ENCODE measurements around the gene TMX2. TPM values are rescaled to one million over a fixed set of nuclear protein-coding genes. Genes with fewer than 3 reads are reported as not detected.
"Not testable (repeated sequence)": the region's sequence is repeated elsewhere in the genome, so short reads cannot be mapped to it uniquely, and the experiment has no call there.

Gene TMX2
- total and polyA plus RNA-seq, 2 donors (not counting 3 experiments of a cell fraction or from before 2014, with no cell fraction given), result 52.7 to 67.7 TPM

DNA sequence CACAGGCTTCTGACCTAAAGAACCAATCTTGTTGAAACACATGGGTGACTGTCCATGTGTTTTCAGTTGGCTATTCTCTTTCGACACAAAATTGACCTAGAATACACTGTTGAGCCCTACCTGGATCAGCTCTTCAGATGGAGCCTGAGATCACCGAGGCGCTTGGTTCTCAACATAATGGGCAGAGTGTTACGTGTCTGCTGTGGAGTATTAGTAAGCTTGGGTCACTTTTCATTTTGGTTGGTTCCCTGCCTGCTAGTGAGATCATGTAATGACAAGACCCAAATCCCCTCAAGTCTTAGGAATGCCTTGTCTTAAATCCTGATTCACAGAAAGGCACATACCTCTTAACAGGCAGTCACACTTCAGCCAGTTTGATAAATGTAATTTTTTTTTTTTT, 9.1 kb upstream of the TMX2 start:
- ChIA-PET POLR2A (no interaction called here), CTCF (interaction anchor here (0.6 to 1.9 kb wide), 6 partner anchors 9 to 366 kb away, joined by 3 to 6 read pairs (median 4); partner anchors contain the start of gene TMX2)
- H3K9me3 ChIP-seq (replicated peaks; ENCODE audit: control insufficient read depth, insufficient read depth, low read length), result no peaks in the 10 kb centered on the region
- no peak overlapping the region for H3K27ac ChIP-seq (ENCODE audit: insufficient read depth, low read depth, low read length)
- dilution Hi-C loops (cut with MboI; ENCODE audit: extremely low pct_ligation_motif_present, low sequenced_read_pairs) (no loop called here), intact Hi-C loops (cut with micrococcal nuclease) (no loop called here)
- no peak for TF ChIP-seq GATA2 (IDR thresholded peaks at IDR 0.05; ENCODE audit: insufficient read depth, insufficient read length, low read depth, low read length)
- no peak for TF ChIP-seq EZH2 (IDR thresholded peaks at IDR 0.05; ENCODE audit: borderline replicate concordance, low read depth, low read length, severe bottlenecking)
- no peak for TF ChIP-seq JUN (IDR thresholded peaks at IDR 0.05; ENCODE audit: borderline replicate concordance, insufficient read depth, insufficient read length, low read depth)
- TF ChIP-seq, protein P1, sequence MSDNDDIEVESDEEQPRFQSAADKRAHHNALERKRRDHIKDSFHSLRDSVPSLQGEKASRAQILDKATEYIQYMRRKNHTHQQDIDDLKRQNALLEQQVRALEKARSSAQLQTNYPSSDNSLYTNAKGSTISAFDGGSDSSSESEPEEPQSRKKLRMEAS (IDR thresholded peaks at IDR 0.05; ENCODE audit: insufficient read depth, insufficient read length), result no peak
- no peak for TF ChIP-seq POLR2A (IDR thresholded peaks at IDR 0.05; ENCODE audit: low read depth, low read length)
- peaks cover 2% of the 10 kb centered on the region for H3K79me2 ChIP-seq (ENCODE audit: control insufficient read depth, insufficient read depth, low read length)
- no peaks in the 10 kb centered on the region for H3K9me1 ChIP-seq (replicated peaks; ENCODE audit: control insufficient read depth, extremely low read depth, insufficient read depth, low read length)
- H3K27me3 ChIP-seq (ENCODE audit: control insufficient read depth in 2 of 2, insufficient read depth in 2 of 2, low read length in 2 of 2), result no peaks in the 10 kb centered on the region
- BruUV-seq (replicated peaks), result no TSS peak
- FAIRE-seq (no peak), DNase-seq (ENCODE audit: low read depth, low spot score) (no peak)
- no peak overlapping the region for H3K4me3 ChIP-seq (replicated peaks in 1 of 3; ENCODE audit: insufficient read depth in 1 of 3, low read depth in 1 of 3, low read length in 3 of 3)
- H3K4me1 ChIP-seq (ENCODE audit: control insufficient read depth, extremely low read depth, insufficient read depth, low read length), result no peaks in the 10 kb centered on the region
- H4K20me1 ChIP-seq (replicated peaks; ENCODE audit: control insufficient read depth, extremely low read depth, insufficient read depth, low read length), result no peaks in the 10 kb centered on the region
- H3K9ac ChIP-seq (replicated peaks; ENCODE audit: extremely low read depth, insufficient read depth, low read length), result no peak overlapping the region
- H2AFZ ChIP-seq (ENCODE audit: low read depth, low read length), result no peak overlapping the region
- H3K4me2 ChIP-seq (ENCODE audit: insufficient read depth, low read length), result no peak overlapping the region
- H3K36me3 ChIP-seq (ENCODE audit: control insufficient read depth in 2 of 2, extremely low read depth in 1 of 2, insufficient read depth in 2 of 2, low read length in 2 of 2), result peaks cover 26 to 34% of the 10 kb centered on the region in 2 experiments

DNA sequence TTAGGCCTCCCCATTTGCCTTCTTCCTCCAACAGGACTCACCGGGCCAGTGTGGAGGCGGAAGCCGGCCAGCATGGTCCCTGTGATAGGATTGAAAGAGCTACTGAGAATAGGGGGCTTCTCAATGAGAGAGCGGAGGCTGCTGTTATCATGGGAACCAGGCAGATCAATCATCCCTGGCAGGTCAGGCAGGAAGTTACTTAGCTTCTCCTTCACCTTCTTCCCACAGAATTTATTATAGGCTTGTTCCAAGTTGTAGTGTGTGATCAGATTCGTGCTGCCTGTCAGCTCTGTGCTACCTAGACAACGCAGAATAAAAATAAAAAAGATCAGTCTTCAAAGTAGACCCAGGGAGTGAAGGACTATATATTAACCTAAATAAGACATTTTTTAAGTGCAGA, 7.5 kb upstream of the TMX2 start:
- Histone ChIP-seq H3K36me3 (ENCODE audit: control insufficient read depth in 2 of 2, extremely low read depth in 1 of 2, insufficient read depth in 2 of 2, low read length in 2 of 2) (peaks cover 21% of the 10 kb centered on the region in 2 experiments), H3K9me3 (replicated peaks; ENCODE audit: control insufficient read depth, insufficient read depth, low read length) (no peaks in the 10 kb centered on the region), H3K79me2 (ENCODE audit: control insufficient read depth, insufficient read depth, low read length) (peaks cover 3% of the 10 kb centered on the region), H4K20me1 (replicated peaks; ENCODE audit: control insufficient read depth, extremely low read depth, insufficient read depth, low read length) (no peaks in the 10 kb centered on the region), H2AFZ (ENCODE audit: low read depth, low read length) (no peak overlapping the region), H3K27me3 (ENCODE audit: control insufficient read depth in 2 of 2, insufficient read depth in 2 of 2, low read length in 2 of 2) (no peaks in the 10 kb centered on the region), H3K4me3 (replicated peaks in 1 of 3; ENCODE audit: insufficient read depth in 1 of 3, low read depth in 1 of 3, low read length in 3 of 3) (no peak overlapping the region), H3K27ac (ENCODE audit: insufficient read depth, low read depth, low read length) (no peak overlapping the region), H3K9ac (replicated peaks; ENCODE audit: extremely low read depth, insufficient read depth, low read length) (no peak overlapping the region), H3K4me1 (ENCODE audit: control insufficient read depth, extremely low read depth, insufficient read depth, low read length) (no peaks in the 10 kb centered on the region), H3K4me2 (ENCODE audit: insufficient read depth, low read length) (no peak overlapping the region), H3K9me1 (replicated peaks; ENCODE audit: control insufficient read depth, extremely low read depth, insufficient read depth, low read length) (no peaks in the 10 kb centered on the region)
- CTCF ChIA-PET, result interaction anchor here (0.8 kb wide), 1 partner anchor 24 kb away, joined by 3 read pairs; no protein-coding TSS in a partner anchor
- dilution Hi-C loops (cut with MboI; ENCODE audit: extremely low pct_ligation_motif_present, low sequenced_read_pairs) (no loop called here), intact Hi-C loops (cut with micrococcal nuclease) (no loop called here)
- no TSS peak for BruUV-seq (replicated peaks)
- no peak for FAIRE-seq
- no peak for DNase-seq (ENCODE audit: low read depth, low spot score)
- TF ChIP-seq MYC (IDR thresholded peaks at IDR 0.05; ENCODE audit: low read depth, low read length) (no peak), GATA2 (IDR thresholded peaks at IDR 0.05; ENCODE audit: insufficient read depth, insufficient read length, low read depth, low read length) (no peak), POLR2AphosphoS5 (IDR thresholded peaks at IDR 0.05; ENCODE audit: insufficient read depth, low read depth, low read length) (no peak), JUN (IDR thresholded peaks at IDR 0.05; ENCODE audit: borderline replicate concordance, insufficient read depth, insufficient read length, low read depth) (no peak), EZH2 (IDR thresholded peaks at IDR 0.05; ENCODE audit: borderline replicate concordance, low read depth, low read length, severe bottlenecking) (no peak)
- TF ChIP-seq, protein P2, sequence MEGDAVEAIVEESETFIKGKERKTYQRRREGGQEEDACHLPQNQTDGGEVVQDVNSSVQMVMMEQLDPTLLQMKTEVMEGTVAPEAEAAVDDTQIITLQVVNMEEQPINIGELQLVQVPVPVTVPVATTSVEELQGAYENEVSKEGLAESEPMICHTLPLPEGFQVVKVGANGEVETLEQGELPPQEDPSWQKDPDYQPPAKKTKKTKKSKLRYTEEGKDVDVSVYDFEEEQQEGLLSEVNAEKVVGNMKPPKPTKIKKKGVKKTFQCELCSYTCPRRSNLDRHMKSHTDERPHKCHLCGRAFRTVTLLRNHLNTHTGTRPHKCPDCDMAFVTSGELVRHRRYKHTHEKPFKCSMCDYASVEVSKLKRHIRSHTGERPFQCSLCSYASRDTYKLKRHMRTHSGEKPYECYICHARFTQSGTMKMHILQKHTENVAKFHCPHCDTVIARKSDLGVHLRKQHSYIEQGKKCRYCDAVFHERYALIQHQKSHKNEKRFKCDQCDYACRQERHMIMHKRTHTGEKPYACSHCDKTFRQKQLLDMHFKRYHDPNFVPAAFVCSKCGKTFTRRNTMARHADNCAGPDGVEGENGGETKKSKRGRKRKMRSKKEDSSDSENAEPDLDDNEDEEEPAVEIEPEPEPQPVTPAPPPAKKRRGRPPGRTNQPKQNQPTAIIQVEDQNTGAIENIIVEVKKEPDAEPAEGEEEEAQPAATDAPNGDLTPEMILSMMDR (IDR thresholded peaks at IDR 0.05; ENCODE audit: extremely low read depth in 1 of 2, insufficient read depth in 1 of 2, low read depth in 1 of 2, low read length in 2 of 2), result no peak
- POLR2A ChIA-PET, result no interaction called here

DNA sequence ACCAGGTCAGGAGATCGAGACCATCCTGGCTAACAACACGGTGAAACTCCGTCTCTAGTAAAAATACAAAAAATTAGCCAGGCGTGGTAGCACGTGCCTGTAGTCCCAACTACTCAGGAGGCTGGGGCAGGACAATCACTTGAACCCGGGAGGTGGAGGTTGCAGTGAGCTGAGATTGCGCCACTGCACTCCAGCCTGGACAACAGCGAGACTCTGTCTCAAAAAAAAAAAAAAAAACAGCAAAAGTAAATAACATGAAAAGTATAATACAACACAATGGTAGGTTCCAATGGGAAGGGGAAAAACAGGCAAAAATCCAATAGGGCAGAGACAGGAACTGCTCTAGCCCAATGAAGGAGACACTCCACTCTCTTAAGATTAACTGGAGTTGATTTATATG, 7.0 kb upstream of the TMX2 start:
- H3K4me1 ChIP-seq (ENCODE audit: control insufficient read depth, extremely low read depth, insufficient read depth, low read length); H3K9me1 ChIP-seq (replicated peaks; ENCODE audit: control insufficient read depth, extremely low read depth, insufficient read depth, low read length); H3K27ac ChIP-seq (ENCODE audit: insufficient read depth, low read depth, low read length); H3K79me2 ChIP-seq (ENCODE audit: control insufficient read depth, insufficient read depth, low read length); H3K9me3 ChIP-seq (replicated peaks; ENCODE audit: control insufficient read depth, insufficient read depth, low read length); dilution Hi-C loops (cut with MboI; ENCODE audit: extremely low pct_ligation_motif_present, low sequenced_read_pairs); H3K9ac ChIP-seq (replicated peaks; ENCODE audit: extremely low read depth, insufficient read depth, low read length); DNase-seq (ENCODE audit: low read depth, low spot score); FAIRE-seq; CTCF ChIA-PET; H4K20me1 ChIP-seq (replicated peaks; ENCODE audit: control insufficient read depth, extremely low read depth, insufficient read depth, low read length); H2AFZ ChIP-seq (ENCODE audit: low read depth, low read length); intact Hi-C loops (cut with micrococcal nuclease); H3K4me3 ChIP-seq (replicated peaks in 1 of 3; ENCODE audit: insufficient read depth in 1 of 3, low read depth in 1 of 3, low read length in 3 of 3); POLR2A ChIA-PET; H3K27me3 ChIP-seq (ENCODE audit: control insufficient read depth in 2 of 2, insufficient read depth in 2 of 2, low read length in 2 of 2); H3K4me2 ChIP-seq (ENCODE audit: insufficient read depth, low read length); BruUV-seq (replicated peaks): not testable (repeated sequence)
- H3K36me3 ChIP-seq (ENCODE audit: control insufficient read depth in 2 of 2, extremely low read depth in 1 of 2, insufficient read depth in 2 of 2, low read length in 2 of 2), result peaks cover 17 to 18% of the 10 kb centered on the region in 2 experiments
